HG02852 (cell line): ENCODE results near the gene CHMP6.

Experiments used
- ATAC-seq: cut with Tn5 transposase; IDR thresholded peaks from one replicate; pipeline ENCODE4 v1.9.1; 2021; ENCODE audit warnings: mild to moderate bottlenecking, moderate library complexity; ENCODE audit not compliant: unreplicated experiment

Gene CHMP6

DNA sequence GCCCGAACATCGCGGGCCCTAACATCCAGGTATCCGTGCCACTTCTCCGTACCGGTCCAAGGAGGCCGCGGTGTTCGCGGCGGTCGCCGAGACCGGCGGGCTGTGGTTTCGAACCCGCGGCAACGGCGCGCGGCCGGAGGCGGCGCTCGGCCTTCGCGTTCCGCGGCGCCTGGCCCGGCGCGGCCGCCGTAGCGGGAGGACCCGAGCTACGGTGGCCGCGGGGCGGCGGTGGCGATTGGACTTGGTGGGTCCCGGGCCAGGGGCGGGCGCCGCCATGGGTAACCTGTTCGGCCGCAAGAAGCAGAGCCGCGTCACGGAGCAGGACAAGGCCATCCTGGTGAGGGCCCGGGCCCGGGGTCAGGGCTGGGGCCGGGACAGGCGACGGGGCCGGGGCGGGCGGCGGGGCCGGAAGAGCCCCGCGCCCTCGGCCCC is at the start of gene CHMP6:
CHMP6 (plus strand) TSS at position 197 of the 432 bp plus-strand sequence; CDS start at position 275, 78 bp downstream.
- ATAC-seq = no peak

DNA sequence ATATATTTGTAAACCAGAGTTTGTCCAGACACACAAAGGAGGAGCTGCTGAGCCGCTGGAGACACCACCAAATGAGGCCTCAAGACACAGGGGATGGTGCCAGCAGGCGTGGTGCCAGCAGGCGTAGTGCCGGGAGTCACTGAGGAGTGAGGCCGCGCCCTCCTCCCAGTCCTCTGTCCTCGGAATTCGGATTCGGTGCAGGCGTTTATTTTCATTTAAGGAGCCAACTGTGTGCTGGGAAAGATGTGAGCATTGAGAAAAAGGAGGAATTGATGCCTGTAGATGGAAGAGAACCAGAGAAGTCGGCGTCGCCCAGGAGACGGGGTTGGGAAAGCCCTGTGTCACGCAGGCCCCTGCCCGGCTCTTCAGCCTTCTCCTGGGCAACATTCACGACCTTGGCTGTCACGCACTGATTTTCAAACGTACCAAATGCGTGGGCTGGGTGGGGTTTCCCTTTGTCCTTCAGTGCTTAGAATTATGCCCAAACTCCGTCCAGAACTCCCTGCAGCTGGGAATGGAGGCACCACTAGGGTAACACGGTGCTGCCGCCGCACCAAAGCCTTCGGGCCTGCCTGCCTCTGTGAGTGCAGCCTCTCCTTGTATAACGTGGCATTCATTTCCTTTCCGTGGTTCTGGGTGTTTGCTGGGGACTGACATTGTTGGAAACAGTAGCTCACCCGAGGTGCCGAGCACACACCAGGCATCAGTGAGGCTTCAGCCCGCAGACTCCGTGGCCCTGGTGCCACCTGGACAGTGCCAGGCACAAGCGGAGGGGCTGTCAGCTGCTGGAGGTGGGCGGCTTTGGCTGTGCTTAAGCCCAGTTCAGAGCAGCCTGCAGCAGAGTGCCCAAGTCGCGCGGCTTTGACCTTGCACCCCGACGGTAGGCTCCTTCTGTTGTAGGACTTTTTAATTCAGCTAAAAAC is 49.0 kb upstream of the CHMP6 start:
- no peak for ATAC-seq

DNA sequence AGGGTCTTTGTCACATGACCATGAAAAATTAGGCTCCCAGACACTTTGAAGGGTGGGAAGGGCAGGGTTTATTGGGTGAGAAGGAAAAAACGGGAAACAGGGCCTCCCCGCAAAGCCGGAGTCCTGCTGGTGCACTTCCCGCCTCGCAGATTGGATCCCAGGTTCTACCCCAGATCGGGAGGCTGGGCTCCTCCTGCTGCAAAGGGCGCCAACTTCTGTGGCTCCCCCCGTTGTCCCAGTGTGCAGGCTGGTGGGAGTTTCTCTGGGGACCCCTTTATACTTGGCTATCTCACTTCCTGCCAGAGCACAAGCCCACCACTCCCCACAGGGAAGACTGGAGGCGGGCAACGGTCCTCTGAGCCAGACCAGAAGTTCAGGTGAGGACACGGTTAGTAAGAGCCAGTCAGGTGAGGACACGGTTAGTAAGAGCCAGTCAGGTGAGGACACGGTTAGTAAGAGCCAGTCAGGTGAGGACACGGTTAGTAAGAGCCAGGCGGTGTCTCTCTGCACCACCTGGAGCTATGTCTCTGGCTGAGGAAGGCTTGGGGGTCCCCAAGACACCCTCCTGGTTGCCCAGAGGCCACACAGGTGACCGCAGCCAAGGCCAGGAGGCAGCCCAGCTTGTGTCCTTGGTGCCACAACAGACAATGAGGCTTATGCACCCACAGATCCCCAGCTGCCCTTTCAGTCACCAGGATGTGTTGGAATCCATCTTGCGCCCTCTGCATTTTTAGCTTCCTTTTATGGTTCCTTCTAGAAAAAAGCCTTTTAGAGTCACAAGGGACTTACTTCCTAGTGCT is 48.1 kb upstream of the CHMP6 start:
- ATAC-seq = no peak

DNA sequence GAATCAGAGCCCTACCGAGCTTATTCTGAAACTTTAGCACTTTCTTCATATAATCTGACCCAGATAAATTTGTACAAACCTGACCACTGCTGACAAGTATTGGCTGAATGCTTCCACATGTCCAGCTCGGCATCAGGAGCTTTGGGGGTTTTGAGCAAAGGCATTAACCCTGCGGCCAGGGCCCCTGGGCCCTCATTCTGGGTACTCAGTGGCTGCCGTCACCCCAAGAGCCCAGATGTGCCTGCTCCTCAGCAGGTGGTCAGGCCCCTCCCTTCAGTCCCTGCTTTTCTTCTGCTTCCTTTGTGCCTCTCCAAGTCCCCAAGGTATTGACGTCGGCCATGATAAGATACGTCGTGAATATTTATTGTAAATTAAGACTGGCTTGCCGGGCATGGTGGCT is 47.3 kb upstream of the CHMP6 start:
- no peak for ATAC-seq

DNA sequence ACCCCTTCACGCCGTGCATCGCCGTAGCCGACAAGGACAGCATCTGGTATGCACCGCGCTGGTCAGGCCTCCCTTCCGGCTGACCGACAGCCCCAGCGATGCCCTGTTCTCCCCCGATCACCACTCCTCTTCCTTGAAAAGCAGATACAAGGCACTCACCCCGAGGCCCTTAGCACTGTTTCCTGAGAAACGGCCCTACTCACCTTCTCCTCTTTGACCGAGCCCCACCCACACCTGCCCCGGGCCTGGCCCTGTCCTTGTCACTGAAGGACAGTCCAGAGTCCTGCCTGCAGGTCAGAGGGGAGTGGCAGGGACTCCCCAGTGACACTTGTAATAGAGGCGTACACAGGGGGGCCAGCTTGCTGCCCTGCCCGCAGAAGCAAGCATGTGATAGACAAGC is 45.9 kb upstream of the CHMP6 start:
- no peak for ATAC-seq

GRCh38 chr17:80946449-80946848 is 45.2 kb upstream of the CHMP6 start:
- ATAC-seq = no peak

DNA sequence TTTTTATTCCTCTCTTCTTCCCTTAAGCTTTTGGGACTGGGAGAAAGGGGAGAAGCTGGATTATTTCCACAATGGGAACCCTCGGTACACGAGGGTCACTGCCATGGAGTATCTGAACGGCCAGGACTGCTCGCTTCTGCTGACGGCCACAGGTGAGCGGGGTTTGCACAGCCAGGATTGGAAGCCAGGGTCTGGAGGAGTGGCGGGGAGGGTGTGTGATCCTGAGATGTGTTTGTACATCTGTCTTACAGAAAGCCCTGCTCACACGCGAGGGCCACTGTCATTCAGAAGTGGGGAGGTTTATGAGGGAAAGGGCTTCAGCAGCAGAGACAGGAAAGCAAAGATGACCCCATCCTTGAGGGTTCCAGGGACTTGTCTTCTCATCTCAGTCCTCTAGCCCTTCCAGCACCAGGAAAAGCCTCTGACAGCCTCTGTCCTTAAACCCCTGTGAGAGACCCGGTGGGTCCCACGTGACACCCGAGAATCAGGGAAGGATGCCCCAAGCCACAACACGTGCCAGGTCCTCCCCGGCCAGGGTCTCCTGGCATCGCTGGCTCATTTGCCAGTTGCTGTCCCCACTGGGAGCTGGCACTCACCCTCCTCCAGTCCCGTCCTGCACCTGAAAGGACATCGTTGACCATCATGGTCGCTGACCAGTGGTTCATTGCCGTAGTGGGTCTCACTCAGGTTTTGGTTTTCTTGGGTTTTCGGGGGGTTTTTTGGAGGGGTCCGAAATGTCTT is 44.3 kb upstream of the CHMP6 start:
- no peak for ATAC-seq

DNA sequence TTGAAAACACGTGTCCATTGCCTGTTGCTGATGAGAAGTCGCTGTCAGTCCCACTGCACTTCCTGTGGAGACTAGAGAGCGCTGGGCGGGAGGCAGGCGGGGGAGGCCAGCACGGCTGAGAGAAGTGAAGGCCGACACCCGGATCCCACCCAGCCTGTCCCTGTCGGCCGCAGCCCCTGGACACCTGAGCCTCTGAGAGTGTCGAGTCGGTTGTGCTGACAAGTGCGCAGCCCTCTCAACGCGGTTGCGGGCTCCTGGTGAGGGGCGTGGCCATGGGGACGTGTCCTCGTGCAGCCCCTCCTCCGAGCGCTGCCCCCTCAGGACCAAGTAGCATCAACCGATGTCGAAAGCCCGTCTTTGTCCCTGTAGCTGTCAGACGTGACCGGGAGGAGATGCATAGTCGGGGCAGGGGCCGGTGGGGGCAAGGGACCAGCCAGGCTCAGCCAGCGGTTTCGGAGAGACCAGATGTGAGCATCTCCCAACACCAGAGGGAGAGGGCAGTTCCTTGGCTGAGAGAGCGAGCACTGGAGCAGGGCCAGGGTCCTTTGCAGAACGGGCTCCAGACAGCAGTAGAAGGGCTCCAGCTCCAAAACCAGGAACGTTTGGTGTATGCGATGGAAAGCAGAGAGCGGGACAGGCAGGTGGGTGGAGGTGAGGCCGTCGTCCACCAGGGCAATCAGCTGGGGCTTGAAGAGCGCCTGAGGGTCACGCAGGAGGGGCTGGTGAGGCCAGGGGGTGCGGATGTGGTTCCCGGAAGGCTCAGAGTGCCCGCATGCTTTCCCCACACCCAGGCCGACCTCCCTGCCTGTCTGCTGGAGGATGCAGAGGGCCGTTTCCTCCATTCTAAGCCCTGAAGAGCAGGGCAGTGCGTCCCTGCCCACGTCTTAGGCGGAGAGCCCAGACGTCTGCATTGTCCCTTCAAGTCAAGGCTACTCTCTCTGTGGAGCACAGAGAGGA is 43.3 kb upstream of the CHMP6 start:
- ATAC-seq = no peak

- no peak for ATAC-seq
Observed at GRCh38 chr17:80948976-80949450, 42.6 kb upstream of the CHMP6 start.

DNA sequence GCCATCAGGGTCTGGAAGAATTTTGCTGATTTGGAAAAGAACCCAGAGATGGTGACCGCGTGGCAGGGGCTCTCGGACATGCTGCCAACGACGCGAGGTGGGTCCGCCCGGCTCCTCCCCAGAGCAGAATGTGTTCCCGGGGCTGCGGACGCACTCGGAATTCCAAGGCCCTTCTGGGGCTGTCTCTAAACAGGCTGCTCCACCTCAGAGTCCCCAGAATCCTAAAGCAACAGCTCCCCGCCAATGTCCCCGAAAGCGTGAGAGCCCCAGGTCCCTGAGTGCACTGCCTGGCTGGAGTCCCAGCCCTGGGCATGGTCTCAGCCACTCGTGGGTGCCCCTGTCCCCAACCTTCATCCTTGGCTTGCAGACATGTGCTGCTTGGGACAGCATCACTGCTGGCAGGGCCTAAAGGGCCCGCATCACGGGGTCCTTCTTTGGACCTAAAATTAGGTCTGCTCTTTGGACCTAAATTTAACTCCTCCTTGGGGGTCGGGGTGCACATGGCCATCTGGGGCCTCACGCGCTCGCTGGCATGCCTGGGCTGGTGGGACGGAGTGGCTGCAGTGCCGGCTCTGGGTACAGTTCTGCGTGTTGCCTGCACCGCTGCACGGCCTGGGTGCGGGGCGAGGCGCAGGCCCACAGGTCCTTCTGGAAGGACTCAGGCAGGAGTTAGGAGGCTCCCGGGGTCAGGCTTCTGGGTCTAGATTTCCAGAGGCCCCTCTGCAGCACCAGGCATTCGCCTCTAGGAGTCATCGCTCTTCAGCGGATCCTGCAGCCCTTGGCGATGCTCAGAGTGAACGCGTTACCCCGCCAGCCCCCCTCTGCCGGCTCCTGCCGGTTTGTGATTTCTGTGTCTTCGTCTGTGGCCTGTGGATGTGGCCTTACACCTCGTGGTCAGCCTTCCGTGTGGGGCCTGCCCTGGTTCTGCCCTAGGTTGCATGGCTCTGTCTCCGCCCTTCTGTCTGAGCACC is 41.9 kb upstream of the CHMP6 start:
- ATAC-seq = no peak

DNA sequence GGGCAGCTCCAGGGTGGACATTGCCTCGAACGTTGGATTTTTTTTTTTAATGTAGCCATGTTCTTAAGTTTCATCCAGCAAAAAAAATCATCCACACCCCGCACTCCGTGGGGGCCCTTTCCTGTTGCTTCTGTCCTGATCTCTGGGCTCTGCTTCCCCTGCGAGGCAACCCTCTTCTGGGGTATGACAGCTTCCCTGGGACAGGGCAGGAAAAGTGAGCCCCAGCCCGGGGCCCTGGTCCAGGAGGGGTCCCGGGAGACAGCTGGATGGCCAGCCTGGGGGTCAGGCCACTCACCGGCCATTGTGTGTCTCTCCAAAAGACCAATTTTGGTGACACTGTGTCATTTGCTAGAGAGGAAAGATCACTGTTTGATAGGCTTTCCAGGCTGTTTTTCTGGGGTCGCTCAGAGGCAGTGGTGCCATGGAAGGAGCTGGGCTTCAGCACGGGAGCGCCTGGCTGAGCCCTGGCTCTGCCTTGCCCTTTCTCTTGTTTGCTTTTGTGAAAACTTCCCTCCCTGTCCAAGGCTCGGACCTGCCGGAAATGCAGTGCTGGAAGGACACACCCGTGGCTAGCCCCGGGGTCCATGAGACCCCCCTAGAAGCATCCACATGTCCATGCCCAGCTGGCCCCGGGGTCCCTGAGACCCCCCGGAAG is 41.0 kb upstream of the CHMP6 start:
- no peak for ATAC-seq

DNA sequence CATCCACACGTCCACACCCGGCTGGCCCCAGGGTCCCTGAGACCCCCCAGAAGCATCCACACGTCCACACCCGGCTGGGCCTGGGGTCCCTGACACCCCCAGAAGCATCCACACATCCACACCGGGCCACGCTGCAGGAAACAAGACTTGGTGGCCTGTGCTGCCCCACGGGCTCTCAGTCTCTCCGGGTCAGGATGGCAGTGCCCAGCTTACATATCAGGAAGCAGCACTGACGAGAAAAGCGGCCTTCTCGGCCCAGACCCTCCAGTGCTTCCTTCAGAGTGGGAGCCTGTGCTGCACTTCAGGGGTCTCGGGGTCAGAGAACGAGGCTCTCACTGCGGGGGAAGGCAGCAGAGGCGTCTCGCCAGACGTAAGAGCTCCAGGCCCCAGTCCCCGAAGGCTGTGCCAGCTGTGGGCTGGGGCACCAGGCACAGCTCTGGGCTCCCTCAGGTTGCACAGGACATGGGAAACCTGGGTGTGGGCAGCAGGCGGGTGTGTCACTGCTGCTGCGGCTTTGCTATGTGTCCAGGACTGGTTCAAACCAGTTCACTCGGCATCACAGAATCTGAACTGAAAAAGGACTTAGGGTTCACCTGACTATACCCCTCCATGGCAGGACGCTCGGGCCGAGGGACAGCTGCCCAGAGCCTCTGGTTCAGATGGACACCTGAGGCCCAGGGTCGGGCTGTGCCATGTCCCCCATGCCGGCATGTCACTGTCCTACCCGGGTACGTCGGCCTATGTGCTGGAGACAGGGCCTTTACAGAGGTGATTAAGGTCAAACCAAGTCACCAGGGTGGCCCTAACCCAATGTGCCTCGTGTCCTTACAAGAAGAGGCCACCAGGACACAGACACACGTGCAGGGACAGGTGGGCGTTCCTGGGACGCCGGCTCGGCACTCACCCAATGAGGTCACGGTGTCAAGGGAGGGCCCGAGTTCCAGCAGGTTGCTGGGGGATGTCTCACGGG is 40.2 kb upstream of the CHMP6 start:
- ATAC-seq = no peak

DNA sequence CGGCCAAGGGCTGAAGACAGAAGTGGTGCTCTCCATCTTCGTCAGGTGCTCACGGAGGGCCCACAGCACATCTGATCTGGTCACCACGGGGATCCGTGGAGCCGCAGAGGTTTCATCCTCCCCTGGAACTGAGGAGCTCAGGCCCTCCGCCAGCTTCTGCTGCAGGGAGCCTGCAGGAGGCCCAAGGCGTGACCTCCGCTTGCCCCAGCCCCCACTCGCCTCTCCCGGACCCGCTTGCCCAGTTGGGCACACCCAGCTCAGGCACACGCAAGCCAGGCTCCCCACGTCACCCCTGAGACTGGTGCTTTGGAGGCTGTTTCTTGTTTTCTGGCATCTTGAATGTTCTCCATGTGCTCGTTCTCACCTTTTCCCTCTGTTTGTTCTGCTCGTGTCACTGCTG is 39.4 kb upstream of the CHMP6 start:
- no peak for ATAC-seq

DNA sequence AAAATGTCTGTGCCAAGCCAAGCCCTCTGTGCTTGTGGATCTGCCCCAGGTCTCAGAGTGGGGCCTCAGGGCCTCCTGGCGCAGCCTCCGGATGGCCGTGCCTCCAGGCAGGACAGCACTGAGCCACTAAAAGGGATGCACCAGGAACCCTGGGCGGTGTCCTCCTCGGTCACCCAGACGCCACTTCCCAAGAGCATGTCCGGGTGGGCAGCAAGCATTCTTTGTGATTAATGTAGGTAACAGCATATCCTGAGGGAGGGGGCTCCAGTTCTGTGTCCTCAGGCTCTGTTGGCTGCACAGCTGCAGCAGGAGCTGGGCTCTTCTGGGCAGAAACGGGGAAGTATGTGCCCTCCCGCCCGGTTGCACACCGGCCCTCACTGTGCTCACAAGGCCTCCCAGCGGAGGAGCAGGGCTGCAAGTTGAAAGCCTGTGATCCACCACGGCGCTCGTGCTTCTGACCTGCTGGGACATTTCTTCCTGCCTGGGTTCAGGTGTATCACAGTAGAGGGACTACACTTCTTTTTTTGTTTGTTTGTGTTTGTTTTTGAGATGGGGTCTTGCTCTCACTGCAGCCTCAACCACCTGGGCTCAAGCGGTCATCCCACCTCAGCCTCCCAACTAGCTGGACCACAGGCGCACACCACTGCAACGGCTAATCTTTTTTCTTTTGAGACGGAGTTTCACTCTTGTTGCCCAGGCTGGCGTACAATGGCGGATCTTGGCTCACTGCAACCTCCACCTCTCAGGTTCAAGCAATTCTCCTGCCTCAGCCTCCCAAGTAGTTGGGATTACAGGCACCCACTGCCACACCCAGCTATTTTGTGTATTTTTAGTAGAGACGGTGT is 37.9 kb upstream of the CHMP6 start:
- no peak for ATAC-seq

DNA sequence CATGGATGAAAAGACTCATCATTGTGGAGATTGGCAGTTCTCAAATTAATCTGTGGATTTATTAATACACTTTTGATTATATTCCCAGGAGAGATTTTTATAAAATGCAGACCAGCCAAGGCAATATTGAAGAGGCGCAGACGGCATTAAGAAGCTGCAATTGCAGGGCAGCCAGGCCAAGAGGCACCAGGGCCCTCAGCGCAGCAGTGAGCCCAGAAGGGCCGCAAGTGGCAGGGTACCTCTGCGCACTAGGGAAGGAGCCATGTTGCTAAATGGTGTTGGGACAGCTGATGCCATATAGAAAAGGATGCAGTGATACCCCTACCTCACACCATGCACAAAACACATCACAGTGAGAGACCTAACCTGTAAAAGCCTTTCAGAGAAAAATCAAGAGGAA is 36.6 kb upstream of the CHMP6 start:
- no peak for ATAC-seq

DNA sequence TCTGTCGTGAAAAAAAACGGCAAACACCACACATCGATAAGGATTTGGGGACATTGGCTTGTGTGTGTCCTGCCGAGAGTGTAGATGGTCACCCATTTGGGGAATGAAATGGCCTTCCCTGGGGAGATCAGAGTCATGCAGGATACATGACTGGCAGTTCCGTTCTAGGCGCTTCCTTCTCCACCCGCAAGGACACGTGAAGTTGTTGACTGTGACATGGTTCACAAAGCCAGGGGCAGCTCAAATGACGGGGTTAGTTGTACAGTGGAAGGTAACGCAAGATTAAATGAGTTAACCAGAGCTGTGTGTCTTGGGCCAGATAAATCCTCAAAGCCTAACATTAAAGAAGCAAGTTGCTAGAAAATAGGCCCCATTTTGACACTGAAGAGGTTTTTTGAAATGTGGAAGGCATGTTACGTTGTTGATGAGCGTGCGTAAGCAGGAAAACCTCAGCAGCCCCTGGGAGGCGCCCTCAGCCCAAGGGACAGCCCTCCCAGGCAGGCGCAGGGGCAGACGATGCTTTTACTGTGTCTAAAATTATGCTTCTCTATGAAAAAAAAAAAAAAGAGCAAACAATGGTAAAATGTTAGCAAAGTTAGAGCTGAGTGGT is 35.9 kb upstream of the CHMP6 start:
- no peak for ATAC-seq
